ENCODE data around the gene UBP1. TPM values are rescaled to one million over a fixed set of nuclear protein-coding genes. Genes with fewer than 3 reads are reported as not detected.
"Not testable (repeated sequence)": the region's sequence is repeated elsewhere in the genome, so short reads cannot be mapped to it uniquely, and the experiment has no call there.

The UBP1 gene
- total RNA-seq, 1 donor from 2014 or later = 62.6 TPM

DNA sequence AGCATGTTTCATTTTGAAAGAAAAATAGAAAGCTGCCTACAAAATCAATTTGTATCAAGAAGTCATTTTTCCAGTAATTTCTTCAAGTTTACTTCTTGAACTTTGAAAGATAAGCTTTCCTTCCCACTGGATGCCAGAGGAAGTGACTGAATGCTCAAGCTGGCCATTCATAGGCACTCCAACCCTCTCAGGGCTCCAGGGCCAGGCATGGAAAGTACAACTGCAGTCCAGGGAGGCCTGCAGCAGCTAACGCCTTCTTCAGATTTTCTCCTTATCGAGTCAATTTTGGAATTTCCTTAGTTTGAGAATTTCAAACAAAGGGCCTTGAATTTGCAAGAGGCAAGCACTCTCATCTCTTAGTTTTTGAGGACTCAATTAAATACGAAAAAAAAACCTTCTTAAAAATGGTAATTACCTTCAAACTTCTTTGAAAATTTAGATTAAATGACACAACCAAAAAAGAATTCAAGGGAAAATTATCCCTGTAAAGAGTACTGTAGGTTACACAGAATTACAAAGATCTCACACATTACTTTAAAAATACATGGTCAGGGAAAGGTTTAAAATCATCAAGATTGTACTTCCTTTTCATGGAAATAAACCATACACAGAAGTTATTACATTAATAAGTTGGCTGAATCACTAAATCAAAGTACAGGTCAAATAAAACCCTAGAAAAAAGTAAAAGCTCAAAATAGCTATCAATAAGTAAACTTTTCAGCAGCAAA is 2.5 kb downstream of the UBP1 start:
- DNase-seq (ENCODE audit: low spot score) = no peak

GRCh38 chr3:33433843-33434242 is 6.4 kb downstream of the UBP1 start:
- DNase-seq (ENCODE audit: low spot score) = no peak

- no peak for DNase-seq (ENCODE audit: low spot score)
Observed at GRCh38 chr3:33430571-33430970, 9.6 kb downstream of the UBP1 start.

- DNase-seq (ENCODE audit: low spot score) = no peak
Observed at GRCh38 chr3:33430061-33430460, 10.1 kb downstream of the UBP1 start.

DNA sequence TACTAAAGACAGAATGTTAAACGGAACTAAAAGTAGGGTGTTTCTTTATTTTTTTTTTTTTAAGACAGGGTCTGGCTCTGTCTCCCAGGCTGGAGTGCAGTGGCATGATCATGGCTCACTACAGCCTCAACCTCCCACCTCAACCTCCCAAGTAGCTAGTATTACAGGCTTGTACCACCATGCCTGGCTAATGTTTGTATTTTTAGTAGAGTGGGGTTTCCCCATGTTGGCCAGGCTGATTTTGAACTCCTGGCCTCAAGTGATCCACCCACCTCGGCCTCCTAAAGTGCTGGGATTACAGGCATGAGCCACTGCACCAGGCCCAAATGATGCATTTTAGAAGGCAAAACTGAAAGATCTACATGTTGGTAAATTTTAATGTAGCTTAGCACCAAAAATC is 10.9 kb downstream of the UBP1 start:
- DNase-seq (ENCODE audit: low spot score) = not testable (repeated sequence)

- DNase-seq (ENCODE audit: low spot score) = no peak
Observed at GRCh38 chr3:33428734-33429133, 11.5 kb downstream of the UBP1 start.

GRCh38 chr3:33426630-33427317 is 13.4 kb downstream of the UBP1 start:
- no peak for DNase-seq (ENCODE audit: low spot score)

DNA sequence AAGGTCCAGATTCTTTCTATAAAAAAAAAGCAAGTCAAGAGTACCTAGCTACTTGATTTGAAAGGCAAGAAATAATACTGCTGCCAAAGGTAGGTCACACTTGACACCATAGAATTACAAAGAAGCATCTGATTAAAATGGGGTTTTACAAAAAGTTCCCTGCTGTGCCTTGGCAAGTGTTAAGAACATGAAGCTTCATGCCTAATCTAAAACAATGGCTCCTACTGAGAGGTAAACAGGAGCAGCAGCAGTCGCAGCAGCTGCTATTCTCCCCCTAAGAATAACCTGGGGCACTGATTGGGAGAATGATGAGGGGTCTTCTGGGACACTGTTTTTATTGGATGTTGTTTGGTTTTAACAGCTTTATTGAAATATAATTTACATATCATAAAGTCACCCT is 14.1 kb downstream of the UBP1 start:
- no peak for DNase-seq (ENCODE audit: low spot score)

DNA sequence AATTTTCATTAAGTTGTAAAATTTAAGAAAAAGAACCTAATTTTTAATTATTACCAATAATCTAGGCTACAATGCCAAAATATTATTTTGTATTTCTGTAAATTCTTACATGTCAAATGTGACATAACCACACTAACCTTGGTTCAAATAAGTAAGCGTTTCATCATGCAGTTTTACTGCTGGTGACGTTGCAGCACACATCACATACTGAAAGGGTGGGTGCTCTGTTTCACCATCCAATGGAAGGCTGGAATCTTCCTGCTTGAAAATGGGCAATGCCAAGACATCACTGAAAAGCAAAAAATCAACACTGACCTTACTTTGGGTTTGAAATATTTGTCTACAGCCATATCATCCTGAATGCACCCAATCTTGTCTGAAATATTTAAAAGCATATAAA is 14.8 kb downstream of the UBP1 start:
- DNase-seq (ENCODE audit: low spot score) = no peak

DNA sequence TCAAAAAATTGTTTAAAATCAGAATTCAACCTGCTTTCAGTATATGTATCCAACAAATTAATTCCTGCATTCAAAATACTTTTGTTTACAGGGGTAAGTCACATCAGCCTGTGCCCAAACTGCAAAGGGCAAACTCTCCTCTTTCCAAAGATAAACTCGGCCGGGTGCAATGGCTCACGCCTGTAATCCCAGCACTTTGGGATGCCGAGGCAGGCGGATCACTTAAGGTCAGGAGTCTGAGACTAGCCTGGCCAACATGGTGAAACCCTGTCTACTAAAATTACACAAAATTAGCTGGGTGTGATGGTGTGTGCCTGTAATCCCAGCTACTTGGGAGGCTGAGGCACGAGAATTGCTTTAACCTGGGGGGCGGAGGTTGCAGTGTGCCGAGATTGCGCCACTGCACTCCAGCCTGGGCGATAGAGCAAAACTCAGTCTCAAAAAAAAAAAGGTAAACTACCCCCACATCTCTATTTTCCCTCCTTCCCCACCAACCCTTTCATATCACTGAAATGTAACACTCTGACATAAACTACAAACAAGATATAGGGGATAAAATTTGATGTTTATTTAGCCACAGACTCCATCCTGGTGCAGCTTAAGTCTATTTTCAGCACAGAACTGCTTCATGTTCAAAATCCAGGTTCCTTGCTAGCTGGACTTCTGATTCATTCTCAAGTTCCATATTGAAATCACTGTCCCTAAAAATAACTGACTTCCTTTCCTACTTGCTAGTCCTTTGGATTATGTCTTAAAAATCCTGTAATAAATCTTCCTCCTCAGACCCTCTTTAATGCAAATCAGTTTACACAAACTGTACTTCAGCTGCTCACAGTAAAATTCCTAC is 15.4 kb downstream of the UBP1 start:
- DNase-seq (ENCODE audit: low spot score) = no peak

DNA sequence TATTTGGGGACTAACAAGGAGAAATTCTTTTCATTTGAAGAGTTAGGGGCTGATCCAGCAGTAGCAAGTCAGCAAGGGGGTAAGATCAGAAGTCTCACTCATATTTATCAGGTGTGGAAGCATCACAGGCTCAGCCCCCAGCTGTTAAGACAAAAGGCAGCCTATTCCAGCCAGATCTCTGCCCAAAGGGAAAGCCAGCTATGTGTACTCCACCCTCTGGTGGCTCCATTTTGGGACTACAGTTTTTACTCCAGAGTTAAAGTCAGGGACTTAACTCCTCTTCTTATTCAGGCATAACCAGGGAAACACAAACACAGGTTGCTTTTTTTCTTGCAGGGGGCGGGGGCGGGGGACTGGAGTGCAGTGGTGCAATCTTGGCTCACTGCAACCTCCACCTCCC is 19.2 kb downstream of the UBP1 start:
- DNase-seq (ENCODE audit: low spot score) = no peak

DNA sequence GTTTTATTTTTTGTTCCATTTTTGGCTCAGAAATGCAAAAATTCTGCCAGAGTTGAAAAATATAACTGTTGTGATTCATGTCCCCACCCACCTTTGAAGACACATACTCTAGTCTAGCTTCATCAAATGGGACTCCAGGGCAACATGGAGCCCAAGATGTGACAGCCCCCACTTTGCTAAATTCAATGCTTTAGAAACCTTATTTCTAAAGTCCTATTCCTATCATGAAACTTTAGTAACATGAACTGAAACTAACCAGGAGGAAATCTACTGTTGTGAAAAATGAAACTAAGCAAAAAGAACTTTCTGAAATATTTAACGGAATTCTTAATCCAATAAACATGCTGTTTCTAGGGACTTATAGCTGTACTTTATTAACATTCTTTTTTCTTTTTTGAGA is 20.3 kb downstream of the UBP1 start:
- no peak for DNase-seq (ENCODE audit: low spot score)

DNA sequence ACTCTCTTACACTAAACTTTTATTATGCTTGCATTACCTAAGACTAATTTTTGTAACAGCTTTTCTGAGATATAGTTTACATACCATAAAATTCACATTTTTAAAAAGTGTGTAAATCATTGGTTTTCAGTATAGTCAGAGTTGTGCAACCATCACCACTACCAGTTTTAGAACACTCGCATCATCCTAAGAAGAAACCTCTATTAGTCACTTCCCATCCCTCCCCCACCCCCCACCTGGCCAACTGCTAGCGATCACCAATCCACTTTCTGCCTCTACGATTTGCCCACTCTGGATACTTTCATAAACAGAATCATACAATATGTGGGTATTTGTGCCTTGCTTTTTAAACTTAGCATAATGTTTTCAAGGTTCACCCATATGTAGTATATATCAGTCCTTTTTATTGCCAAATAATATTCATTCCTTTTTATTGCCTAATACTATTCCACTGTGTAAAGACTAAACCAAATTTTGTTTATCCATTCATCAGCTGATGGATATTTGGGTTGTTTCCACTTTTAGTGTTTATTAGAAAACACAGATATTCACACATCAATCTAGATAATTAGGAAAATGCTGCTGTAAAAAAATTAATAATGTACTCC is 23.0 kb downstream of the UBP1 start:
- no peak for DNase-seq (ENCODE audit: low spot score)

GRCh38 chr3:33410816-33411215 is 29.4 kb downstream of the UBP1 start:
- DNase-seq (ENCODE audit: low spot score) = not testable (repeated sequence)

- DNase-seq (ENCODE audit: low spot score) = no peak
Observed at GRCh38 chr3:33403756-33404155, 36.4 kb downstream of the UBP1 start.

DNA sequence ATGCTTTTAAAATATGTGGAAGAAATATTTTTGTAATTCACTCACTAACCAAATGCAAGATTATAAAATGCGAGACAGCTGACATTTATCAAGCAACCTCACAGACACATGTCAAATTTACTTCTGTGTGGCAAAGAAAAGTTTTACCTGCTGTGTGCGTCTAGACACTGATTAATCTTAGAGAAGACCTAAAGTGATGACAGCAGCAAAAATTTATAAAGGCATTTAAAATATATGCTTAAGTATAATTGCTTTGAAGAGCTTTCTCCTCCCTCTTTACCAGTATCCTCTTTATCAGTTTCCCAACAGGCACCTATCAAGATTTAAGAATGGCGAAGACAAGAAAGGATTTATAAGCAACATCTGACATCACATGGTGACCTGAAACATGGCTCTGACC is 37.3 kb downstream of the UBP1 start:
- no peak for DNase-seq (ENCODE audit: low spot score)

DNA sequence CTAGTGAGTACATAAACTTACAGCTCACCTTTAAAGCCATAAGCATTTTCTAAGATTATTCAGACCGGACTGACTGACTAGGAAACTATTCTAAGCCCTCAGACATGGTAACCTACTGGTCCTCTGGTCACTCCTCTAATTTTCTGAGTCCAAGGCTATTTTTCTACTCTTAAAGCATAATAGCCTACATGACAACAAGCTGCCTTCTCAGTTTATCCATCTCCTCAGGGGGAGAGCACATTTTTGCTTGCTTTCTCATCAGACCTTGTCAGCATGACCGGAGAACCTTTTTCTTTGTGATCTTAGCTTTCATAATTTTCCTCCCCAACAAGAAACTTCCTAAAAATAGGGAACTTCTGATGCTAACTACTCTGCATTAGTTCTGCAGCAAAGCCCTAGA is 38.4 kb downstream of the UBP1 start:
- DNase-seq (ENCODE audit: low spot score) = no peak

DNA sequence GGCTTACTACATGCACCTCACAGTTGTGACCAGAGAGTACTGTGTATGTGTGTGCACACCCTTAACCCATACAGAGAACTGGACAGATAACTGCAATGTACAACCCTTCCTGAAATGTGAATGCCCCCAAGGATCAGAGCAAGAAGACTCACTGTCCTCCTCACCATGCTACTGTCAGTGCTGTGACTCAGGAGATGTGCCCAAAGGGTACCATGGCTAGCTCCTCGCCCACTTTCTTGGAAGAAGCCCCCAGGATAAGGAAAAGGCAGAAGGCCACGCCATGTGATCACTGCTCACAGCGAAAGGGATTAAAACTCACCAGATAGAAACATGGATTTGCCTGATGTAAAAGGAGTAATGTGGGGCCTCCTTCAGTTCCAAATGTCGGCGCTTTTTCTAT is 41.8 kb downstream of the UBP1 start:
- DNase-seq (ENCODE audit: low spot score) = no peak

GRCh38 chr3:33395900-33396299 is 44.3 kb downstream of the UBP1 start:
- no peak for DNase-seq (ENCODE audit: low spot score)

DNA sequence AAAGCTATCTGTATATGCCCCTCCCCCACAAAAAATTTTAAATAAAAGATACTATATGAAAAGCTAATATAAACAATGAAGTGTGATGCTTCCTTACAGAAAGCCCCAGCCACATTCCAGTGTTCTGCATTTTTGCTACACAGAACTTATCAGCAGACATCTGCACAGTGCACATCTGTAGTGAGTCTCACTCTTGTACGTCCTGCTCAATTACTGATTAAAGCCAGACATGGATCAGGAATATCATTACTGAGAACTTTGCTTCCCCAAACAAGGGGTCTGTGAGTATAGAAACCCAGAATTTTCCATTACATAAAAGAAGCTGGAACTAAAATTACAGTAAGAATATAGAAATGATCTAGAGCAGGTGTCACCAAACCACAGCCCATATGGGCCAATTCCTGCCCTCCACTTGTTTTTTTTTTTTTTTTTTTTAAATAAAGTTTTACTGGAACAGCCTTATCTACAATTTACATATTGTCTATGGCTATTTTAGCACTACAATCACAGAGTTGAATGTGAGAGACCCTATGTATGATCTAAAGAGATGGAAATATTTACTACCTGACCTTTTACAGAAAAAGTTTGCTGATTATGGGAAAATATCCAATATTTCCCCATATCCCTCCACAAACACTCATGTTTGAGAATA is 45.7 kb downstream of the UBP1 start:
- DNase-seq (ENCODE audit: low spot score) = no peak

- no peak for DNase-seq (ENCODE audit: low spot score)
Observed at GRCh38 chr3:33392703-33393125, 47.5 kb downstream of the UBP1 start.
